HG02571 (cell line): Measurements from ENCODE around the gene GDF7.

Experiments used
- ATAC-seq: cut with Tn5 transposase; IDR thresholded peaks from one replicate; pipeline ENCODE4 v1.9.1; 2021; ENCODE audit warnings: mild to moderate bottlenecking, moderate library complexity; ENCODE audit not compliant: unreplicated experiment

The GDF7 gene

DNA sequence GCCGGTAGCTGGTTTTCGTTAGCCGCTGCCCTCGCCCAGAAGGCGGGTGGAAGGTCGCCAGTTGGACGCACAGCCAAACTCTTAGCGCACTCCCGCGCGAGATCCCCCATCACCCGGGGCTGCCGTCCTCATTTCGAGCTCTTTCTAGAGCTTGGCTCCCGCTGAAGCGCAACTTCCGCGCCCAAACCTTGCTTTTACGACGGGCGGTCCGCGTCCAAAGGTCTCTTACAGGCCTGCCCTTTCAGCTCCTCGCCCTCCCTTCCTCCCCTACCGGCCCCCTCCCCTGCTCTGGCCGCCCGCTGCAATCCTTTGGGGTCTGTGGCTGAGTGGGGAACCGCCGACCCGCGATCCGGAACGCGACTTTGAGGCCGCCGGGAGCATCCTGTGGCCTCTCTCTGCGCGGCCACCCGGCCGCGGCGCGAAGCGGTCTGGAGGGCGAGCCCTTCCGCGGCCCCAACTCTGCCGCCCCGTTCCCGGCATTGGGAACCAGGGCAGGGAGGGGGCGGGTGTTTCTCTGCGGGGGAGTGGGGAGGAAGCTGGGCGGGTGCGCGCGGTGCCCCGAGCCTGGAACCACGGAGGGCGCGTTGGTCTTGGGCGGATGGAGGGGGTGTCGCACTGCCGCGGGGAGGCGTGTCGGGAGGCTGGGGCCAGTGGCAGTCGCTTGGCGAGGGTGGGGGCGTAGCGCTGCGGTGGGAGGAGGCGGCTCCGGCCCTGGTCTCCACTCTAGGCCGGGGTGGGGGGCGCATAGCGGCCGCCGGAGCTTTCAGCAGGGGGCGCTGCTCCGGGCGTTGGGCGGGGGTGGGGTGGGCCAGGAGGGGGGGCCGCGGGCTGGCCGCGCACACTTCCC, at the start of gene GDF7:
GDF7 (plus strand) TSS at position 841 of the 847 bp plus-strand sequence. CDS start 96 bp downstream, outside the sequence.
- ATAC-seq, result no peak

GRCh38 chr2:20617892-20618467, 49.0 kb upstream of the GDF7 start:
- ATAC-seq, result no peak

DNA sequence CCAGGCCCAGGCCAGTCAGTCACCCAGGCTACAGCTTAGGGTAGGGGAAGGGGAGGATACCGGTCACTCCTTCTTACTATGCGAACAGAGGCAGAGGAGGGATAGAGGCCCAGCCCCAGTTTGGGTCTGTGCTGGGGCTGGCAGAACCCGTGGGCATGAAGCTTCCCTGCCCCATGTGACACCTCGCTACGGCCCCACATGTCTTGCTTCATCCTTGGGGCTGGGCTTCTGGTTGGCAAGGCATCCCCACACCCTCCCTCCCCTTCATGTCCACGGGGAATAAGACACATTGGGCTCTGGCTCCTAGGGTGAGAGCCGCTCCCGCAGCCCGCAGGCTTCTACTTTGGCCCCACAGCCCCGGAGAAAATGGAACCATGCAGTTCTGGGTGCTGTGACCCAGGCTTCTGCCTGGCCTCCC, 48.5 kb upstream of the GDF7 start:
- no peak for ATAC-seq

GRCh38 chr2:20618886-20619521, 47.9 kb upstream of the GDF7 start:
- no peak for ATAC-seq

GRCh38 chr2:20619624-20620024, 47.3 kb upstream of the GDF7 start:
- no peak for ATAC-seq

DNA sequence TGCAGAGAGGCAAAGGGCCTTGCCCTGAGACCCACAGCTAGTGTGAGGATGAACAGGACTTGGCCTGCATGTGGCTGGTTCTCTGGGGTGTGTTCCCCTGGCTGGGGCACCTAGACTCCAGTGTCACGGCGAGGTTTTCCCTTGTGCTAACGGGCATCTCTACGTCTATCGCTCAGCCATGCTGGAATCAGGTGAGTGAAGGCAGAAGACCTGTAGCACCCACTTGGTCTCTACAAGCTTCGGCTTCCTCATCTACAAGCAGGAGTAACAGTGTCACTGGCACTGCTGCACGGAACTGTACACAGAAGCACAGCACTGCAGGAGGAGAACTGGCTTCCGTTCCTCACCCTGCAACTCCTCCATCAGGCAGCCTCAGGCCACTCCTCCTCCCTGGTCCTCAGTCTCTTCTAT, 46.7 kb upstream of the GDF7 start:
- no peak for ATAC-seq

DNA sequence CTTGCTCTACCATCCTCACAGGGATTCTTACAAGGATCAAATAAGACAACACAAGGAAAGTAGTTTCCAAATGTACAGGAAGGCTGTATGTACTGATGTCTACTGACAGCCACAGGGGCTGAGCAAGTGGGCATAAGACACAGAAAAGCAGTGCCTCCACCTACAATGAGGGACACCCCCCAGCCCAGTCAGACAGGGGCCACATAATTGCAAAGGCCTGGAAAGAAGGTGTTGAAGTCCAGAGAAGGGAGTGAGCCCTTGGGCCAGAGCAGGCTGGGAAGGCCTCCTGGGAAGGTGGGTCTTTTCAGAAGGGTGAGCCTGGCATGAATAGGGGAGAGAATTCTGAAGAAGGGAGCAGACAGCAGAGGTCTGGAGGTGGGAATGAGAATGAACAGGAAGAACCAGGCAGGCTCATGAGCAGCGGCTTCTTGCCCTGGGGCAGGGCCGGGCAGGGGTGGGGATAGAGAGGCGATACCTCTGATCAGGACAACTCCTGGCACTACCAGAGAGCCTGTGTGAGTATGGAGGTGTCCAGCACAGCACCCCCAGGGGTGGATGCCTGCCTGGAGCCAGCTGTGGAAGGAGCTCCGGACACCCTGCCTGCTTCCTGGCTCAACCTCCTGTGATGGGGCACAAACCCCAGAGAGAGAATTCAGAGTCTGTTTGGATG, 46.1 kb upstream of the GDF7 start:
- no peak for ATAC-seq

DNA sequence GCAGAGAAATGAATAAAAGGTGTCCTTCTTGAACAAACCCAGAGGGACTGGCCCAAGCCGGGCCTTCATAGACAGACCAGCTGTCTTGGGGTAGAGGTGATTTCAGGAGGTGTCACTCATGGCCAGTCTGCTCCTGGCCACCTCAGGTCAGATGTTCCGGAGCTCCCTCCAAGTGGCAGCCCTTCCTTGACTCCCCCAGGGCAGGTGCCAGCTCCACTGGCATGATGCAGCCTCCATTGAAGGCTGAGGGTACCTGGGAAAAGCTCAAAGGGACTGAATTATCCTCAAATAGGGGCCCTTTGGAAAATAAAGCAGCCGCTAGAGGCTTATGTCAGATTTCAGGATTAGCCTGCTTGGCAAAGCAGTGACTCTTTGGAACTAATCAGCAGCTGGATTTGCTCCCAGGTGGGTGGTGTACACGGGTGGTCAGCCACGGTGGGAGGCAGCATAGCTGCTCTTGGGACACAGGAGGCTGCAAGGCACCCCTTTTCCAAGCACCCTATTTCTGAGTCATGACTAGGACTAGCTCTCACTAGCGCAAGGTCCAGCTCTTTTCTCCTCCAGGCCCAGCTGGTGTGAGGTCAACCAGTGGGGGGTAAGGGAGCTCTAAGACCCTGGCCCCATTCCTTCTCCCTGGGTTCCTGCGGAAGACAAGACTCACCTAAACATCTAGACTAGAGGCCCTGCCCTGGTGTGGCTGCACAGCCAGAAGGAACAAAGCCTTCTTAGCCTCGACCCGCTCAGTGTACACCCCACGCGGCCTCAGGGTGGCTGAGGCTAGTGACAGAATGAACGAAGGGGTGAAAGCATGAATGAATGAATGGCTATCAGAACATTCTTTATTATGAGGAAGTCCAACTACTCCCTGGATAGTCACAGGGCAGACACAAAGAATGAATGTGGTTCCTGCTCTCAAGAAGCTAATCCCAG, 45.3 kb upstream of the GDF7 start:
- no peak for ATAC-seq

- ATAC-seq, result no peak
These were observed 44.7 kb upstream of the GDF7 start for GRCh38 chr2:20622296-20622686.

- ATAC-seq, result no peak
These were observed 44.2 kb upstream of the GDF7 start for GRCh38 chr2:20622731-20623130.

DNA sequence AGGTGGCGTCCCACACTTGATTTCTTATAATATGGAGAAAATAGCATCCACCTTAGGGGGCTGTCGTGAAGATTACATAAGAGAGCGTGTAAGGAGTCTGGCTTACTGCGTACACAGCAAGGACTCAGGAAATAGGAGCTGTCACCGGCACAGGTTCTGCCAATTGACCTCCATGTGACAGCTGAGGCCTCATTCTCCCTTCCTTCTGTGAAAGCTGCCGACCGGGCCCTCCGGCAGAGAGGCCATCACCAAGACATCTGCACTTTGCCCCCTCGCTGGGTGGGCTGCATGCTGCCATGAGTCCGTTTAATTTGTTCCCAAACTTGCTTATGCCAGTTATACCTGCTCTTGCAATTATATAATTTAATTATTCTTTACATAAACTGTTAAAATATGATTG, 43.7 kb upstream of the GDF7 start:
- ATAC-seq, result no peak

GRCh38 chr2:20623741-20624155, 43.2 kb upstream of the GDF7 start:
- ATAC-seq, result no peak

GRCh38 chr2:20624156-20624883, 42.6 kb upstream of the GDF7 start:
- ATAC-seq, result no peak

DNA sequence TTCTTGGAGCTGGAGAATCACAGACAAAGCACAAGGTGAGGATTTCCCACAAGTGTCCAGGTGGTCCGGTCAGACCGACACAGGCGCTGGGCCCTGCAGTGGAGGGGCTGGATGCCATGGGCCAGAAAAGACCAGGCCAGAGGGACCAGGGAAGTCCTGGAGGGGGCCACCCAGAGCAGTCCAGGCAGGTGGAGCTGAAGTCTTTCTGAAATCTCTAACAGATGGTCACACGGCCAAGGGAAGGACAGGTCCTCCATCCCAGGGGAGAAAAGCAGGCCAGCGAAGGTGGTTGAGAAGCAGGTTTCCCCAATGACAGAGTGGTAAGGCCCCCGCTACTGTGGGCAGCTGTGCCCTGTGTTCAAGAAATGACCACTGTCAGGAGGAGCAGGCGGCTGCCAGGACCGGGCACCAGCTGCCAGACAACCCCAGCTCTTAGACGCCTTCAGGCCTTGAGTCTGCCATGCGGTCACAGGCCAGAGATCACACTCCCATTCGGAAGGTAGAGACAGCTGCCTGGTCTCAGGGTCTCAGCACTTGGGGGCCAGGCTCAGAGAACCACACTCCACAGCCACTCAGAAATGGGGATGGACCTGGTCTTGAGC, 42.0 kb upstream of the GDF7 start:
- no peak for ATAC-seq

DNA sequence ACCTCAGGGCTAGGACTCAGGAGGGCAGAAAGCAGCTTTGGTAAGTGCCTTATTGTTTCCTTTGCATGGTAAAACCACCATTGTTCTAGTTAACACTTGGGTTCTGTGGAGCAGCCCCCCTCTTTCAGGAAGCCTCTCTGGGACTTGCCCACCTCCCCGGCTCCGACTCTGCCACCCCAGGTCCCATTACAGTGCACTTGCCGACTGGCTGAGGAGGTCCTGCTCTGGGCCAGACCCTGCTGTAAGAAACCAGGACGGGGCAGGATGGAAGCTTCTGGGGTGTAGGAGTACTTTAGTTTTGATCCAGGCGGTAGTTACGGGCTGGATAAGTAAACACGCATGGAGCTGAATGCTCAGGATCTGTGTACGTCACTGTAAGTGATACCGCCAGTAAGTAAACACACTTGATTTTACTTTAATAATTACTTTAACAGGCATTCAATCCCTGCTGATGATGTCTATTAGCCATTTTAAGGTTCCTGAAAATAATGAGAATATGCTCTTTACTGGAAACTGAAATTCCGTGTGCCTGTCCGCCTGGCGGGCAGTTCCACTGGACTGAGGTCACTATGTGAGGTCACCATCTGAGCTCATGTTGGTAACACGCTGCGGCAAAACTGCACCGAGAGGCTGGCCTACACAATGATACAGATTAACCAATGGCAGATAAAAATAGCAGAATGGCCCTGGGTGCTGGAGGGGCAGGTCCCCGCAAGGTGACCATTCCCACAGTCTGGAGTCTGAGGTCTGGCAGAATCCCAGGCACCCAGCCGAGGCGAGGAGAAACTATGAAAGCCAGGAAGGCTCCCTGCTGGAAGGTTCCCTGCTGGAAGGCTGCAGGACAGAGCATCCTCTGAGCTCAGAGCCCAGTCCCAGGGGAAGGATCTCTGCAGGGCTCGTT, 41.2 kb upstream of the GDF7 start:
- ATAC-seq, result no peak

DNA sequence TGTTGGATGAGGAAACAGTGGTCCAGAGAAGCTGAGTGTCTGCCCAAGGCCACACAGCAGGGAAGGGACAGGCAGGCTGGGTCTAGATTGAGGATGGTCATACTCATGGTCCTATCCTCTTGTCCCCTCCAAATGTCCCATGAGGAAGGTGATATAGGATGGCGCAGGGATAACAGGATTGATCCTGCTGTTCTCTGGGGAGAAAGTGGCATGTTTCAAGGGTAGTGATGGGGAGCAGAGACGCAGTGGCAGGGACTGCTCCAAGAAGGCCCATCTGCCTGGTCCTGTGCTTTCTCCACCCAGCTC, 40.6 kb upstream of the GDF7 start:
- ATAC-seq, result no peak

DNA sequence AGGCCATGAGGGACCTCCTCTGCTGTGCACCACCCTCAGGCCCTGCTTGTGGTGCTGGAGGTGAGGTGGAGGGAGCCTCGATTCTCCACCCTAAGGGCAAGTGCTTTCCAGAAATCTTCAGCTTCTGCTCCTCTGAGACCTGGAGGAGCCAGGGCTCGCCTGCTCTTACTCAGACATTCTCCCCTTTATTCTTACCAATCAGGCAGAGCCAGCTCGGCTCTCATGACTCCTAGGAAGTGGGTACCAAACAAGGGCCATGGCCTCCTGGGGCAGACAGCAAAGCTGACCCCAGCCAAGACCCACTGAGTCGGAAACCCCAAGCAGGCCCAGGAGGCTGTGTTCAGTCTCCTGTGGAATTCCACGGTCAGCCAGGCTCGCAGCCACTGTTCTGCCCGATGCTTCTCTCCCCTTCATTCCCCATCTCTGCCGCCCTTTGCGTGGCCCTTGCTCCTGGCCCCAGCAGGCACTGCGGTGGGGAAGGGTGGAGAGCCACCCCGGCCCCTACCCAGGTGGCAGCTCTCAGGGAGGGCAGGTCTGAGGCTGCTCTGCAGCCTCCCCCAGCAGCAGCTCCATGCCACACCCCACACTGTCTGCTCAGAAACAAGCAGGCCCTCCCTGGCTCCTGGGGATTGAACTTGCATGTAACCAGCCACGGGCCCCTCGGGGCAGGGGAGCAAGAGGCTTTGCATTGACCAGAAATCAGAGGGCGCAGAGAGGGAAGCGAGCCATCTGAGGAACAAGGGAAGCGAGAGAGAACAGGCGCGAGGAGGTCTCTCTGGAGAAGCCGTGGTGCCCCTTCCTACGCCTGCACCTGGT, 40.0 kb upstream of the GDF7 start:
- ATAC-seq, result no peak
